ENCODE results near the gene ADAMTS18. TPM values are rescaled to one million over a fixed set of nuclear protein-coding genes. Genes with fewer than 3 reads are reported as not detected.

ADAMTS18 gene
- total and polyA plus RNA-seq, 9 of the 15 experiments (the other 6 are each of a cell fraction or from before 2014, with no cell fraction given): not detected

- TF ChIP-seq ZHX1 (conservative IDR thresholded peaks at IDR 0.05; ENCODE audit: low read length) (no peak), CHAMP1 (IDR thresholded peaks at IDR 0.05) (no peak), ZNF175 (CRISPR knock-in tag; IDR thresholded peaks at IDR 0.05; ENCODE audit: low read depth) (no peak), RBFOX2 (IDR thresholded peaks at IDR 0.05; ENCODE audit: low read depth, low read length) (no peak), MECOM (CRISPR knock-in tag; IDR thresholded peaks at IDR 0.05) (no peak), TCF7 (IDR thresholded peaks at IDR 0.05; ENCODE audit: borderline replicate concordance) (no peak), GATAD2A (IDR thresholded peaks at IDR 0.05) (no peak), ZNF76 (CRISPR knock-in tag; IDR thresholded peaks at IDR 0.05; ENCODE audit: borderline replicate concordance) (no peak)
Observed at GRCh38 chr16:77328274-77328673, 106.6 kb downstream of the ADAMTS18 start (continued).
